SW480 (cell line): ENCODE measurements around the gene SHFL.

Source experiments
- DNase-seq: peaks from one replicate; pipeline ENCODE4 v3.0.0-alpha.2; 2016; ENCODE audit warnings: low spot score

Gene SHFL

DNA sequence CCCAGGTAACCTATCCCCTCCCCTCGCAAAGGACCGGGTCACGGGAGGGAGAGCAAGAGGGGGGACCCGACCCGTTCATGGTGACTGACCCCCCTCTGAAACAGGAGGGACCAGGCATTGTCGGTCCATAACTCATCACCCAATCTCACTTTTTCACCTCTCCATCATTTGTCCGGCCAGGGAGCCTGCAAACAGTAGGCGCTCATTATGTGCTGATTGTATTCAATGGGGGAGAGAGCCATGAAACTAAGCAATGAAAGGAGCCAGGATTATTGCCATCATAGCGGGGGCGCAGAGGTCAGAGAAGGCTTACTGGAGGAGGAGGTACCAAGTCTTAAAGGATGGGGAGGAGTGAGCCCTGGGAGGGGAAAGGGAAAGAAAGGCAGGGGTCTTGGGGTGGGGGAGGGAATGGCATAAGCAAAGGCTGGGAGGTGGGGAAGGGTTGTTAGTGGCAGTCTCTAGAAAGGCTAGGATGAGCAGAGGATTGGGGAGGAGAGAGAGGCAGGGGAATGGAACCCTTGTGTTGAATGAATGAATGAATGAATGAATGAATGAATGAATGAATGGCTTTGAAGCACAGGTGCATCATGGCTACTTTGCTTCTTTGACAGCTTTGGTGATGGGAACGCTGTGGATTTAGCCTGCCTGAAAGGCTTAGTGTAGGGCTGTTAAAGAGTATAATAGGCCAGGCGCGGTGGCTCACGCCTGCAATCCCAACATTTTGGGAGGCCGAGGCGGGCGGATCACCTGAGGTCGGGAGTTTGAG, 1.4 kb downstream of the SHFL start:
- no peak for DNase-seq

DNA sequence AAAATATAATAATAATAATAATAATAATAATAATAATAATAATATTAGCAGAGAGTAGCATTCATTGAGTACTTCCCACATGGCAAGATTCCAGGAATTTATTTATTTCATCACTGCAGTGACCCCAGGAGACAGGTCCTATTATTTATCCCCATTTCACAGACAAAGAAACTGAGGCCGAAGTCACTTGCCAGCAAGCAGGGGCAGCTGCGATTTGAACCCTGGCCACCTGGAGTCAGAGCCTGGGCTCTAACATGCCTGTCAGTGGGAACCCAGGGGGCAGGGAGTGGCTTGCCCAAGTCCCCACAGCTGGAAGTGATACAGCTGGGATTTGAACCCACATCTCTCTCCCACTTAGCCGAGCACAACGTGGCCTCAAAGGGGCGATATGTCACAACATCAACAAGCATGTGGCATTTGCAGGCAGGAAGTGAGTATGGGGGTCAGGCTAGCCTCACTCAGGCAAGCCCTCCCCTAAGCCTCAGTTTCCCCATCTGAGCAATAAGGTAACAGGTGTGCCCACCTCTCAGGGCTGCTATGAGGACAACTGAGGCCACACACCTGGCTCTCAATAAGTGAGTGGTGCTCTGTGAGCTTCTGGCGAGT, 2.9 kb downstream of the SHFL start:
- no peak for DNase-seq

DNA sequence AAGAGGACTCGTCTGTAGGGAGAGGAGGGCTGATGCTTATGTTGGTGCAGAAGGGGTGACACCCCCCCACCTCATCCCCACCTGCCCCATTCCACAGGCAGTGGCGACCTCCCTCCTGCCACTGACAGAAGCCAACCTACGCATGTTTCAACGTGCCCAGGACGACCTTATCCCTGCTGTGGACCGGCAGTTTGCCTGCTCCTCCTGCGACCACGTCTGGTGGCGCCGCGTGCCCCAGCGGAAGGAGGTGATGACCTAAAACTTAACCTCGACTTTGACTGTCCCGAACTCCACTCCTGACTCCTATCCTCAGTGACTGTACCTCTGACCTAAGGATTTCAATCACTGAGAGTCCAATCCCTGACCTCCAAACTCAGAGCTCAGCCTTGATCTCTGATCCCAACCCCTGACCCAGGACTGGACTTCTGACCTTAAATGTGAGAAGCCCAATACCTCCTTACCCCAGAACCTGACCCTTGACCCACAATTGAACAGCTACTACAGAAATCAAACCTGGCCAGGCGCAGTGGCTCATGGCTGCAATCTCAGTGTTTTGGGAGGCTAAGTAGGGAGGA, 3.8 kb downstream of the SHFL start:
- no peak for DNase-seq

DNA sequence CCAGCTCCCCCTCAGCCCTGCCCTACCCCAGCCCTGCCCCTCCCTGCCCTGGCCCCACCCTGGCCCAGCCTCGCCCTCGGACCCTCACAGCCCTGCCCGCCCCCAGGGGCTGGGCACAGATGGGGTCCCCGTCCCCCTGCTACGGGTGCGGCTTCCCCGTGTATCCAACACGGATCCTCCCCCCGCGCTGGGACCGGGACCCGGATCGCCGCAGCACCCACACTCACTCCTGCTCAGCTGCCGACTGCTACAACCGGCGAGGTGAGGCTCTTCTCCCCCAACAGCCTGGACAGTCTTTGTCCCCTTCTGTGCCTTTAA, 5.2 kb downstream of the SHFL start:
- no peak for DNase-seq

DNA sequence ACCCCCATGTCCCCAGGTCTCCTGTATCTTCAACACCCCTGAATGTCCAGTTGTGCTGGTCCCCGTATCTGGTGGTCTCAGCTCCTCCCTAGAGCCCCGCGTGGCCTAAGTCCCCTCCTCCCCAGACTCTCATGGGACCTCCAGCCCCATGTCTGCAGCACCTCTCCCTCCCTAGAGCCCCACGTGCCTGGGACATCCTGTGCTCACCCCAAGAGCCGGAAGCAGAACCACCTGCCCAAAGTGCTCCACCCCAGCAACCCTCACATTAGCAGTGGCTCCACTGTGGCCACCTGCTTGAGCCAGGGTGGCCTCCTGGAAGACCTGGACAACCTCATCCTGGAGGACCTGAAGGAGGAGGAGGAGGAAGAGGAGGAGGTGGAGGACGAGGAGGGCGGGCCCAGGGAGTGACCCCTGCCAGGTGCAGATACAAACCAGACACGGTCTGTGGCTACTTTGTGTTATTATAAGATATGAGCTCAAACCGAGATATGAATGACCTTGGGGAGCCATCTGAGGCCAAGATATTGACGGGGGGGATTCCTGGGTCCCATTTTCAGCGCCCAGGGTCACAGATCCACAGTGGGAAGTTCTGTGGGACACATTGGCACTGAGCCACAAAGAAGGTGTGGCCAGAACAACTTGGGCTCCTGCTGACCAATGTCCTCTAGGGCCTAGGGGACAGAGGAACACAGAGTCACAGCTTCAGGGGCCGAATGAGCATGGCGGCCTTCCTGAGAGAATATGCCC, 6.0 kb downstream of the SHFL start:
- no peak for DNase-seq

DNA sequence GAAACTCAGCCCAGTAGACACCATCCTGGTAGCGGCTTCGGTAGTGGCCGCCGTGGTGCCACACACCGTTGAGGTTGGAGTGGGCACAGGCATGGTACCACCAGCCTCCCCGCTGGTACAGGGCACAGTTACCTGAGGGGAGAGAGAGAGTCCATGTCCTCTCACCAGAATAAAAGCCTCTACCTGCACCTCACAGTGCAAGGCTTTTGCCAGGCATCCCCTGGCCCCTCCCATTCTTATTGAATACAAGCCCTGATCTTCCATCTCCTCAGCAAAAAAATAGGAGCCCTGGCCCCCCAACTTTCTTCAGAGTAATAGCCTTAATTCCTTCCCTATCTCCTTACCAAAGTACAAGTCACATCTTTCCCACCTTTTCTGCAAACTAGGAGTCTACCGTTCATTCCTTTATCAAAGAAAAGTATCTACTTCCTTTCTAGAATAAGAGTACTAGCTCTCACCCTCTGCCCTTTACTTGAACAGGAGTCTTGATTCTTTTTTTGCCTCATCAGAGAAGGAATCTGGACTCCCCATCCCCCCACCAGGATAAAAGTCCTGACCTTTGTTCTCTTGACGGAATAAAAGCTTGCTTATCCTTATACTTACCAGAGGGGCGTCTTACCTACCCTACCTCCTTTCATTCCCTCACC, 6.7 kb downstream of the SHFL start:
- no peak for DNase-seq

DNA sequence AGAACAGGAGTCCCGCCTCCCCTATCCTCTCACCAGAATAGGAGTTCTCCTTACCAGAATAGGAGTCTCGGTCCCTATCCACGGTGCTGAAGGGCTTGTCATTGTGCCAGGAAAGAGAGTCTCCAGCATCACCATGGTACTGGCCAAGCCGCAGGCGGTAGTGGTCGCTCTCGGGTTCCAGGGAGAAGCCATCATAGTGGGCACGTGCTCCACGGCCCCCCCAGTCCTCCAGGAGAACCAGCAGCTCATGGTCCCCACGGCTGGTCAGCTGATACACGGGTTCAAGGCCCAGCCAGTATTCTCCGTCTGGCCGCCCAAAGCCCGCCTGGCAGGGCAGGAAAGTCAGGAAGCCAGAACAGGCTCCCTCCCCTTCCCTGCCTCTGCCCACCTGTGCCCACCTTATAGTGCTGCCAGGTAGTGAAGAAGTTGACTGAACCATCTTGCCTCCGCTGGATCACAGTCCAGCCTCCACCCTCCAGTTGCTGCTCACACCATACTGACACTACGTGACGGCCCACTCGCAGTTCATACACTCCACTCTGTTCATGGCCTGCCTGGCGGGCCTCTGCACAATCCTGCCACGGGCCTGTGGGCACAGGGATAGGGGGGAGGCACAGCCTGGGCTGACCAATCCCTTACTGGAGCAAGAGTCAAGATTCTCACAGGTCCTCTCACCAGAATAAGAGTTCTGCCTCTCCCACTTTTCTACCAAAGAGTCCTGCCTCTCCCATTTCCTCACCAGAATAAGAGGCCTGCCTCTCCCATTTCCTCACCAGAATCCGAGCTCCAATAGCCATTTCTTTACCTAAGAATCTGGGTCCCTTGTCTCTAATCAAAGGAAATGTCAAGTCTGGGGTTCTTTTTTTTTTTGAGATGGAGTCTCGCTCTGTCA, 7.4 kb downstream of the SHFL start:
- no peak for DNase-seq

DNA sequence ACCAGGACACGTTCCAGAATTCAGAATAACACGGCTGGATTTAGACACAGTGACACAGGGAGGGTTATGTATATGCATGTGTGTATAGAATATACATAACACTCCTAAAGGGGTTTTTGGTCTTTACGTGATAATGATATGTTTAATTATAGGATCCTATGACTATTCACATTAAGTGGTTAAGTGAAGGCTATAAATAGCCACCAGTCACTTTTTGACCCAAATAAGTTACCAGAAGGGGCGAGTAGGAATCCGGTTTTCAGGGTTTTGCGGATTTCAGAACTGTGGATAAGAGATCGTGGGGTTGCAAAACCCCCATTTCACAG, 9.5 kb downstream of the SHFL start:
- DNase-seq, result no peak

DNA sequence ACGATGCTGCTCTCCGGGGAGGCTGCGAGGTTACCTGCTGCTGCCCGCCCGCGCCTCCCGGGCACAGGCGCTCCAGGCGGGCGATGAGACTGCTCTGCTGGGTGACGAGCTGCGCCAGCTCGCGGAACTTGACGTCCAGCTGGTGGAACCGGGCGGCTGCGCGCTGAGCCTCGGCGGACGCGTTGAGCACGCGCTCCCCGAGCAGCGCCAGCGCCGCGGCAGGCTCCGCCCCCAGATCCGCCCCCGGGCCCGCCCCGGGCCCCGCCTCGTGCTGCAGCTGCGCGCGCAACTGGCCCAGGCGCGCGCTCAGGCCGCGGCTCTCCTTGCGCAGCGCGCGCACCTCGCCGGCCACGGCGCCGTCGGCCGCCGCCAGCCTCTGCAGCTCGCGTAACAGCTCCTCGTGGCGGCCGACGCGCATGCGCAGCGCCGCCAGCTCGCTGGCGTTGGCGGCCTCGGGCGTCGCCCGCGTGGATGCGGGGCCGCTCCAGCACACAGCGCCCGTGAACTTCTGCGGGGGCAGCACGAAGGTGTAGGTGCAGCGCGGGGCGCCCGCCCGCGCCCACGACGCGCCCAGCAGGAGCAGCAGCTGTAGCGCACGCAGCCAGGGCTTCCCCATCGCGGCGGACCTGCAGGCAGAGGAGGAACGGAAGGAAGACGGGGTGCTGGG, 10.0 kb downstream of the SHFL start:
- DNase-seq, result peak; percentile 83

DNA sequence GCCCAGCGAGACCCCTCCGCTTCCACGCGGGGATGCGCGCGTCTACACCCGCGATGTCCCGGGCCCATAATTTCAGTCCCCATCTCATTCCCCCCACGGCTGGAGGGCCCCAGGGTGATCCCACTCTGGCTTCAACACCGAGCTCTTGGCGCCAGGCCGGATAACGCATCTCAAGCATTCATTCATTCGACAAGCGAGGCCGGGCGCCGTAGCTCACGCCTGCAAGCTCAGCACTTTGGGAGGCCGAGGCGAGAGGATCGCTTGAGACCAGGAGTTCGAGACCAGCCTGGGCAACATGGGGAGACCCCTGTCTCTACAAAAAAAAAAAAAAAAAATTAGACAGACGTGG, 10.5 kb downstream of the SHFL start:
- no peak for DNase-seq

DNA sequence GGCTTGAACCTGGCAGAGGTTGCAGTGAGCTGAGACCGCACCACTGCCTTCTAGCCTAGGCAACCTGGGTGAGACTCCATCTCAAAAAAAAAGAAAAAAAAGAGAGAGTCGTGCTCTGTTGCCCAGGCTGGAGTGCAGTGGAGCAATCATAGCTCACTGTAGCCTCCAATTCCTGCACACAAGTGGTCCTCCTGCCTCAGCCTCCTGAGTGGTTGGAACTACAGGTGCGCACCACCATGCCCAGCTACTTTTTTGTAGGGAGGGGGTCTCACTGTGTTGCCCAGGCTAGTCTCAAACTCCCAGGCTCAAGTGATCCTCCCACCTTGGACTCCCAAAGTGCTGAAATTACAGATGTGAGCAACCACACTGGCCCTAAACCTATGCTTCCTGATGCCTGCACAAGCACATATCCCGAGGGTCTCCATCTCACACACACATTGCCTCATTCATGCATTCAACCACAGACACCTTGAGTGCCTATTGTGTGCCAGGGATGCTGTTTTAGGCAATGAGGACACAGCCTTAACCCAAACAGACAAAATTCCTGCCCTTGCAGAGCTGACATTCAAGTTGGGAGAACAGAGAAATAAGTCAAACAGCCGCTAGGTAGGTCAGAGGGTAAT, 14.2 kb downstream of the SHFL start:
- no peak for DNase-seq

DNA sequence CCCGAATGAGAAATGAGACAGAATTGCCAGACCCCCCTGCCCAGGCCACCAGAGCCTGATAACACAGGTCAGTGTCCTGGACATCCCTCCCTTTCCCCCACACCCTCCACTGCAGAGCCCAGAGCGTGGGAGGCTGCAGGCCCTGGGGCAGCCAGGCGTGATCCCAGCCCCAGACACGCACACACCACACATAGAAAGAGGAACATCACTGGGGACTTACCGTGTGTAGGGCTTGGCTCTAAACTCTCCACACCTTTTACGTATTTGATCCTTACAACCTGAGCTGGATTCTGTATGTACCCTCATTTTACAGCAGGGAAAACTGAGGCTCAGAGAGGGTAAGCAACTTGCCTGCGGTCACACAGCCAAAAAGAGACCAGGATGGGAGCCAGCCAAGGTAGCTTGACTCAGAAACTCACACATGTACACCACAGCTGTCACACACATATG, 16.7 kb downstream of the SHFL start:
- no peak for DNase-seq

DNA sequence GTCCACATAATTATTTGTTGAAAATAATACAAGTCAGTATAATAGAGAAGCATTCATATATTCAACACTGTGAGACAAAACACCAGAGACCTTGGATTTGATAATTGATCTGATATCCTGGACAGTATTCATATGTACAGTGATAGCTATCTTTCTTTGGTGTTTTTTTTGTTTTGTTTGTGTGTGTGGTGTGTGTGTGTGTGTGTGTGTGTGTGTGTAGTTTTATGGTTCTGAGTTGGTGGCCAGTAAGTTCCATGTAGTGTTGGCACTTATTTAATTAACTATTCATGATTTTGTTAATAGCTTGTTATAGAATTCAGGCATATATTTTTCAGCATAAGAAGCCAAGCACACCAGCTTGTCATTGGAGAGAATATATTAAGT, 18.0 kb downstream of the SHFL start:
- no peak for DNase-seq

DNA sequence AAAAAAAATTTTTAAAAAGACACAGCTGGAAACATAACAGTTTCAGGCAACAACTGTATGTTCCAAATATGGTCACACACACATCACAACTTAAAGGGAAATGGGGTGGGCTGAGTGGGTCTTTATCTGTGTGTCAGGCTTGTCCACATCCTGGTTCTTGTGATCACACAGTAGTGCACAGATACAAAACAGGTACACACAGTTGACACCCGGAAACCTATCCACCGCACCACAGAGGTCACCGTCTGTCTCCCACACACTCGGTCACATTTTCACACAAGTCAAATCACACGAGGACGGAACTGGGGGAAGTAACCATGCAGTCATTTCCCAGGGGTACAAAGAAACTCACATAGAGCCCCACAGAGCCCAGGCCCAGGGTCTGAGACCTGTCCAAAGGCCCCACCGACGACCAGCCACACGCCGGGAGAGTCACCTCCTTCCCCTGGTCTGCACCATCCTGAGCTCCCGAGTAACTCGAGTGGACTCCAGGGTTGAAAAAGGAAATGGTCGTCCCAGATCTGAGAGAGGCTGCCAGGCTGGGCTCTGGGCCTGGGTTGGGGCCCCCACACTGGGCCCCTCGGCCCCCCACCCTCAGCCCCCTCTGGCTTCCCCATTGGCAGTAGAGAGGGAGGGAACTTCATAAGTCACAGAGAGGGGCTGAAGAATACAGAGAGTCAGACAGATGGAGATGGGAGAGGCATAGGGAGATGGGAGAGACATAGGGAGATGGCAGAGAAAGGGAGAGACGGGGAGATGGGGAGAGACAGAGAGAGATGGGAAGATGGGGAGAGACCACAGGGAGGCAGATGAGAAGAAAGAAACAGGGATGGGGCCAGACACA, 18.8 kb downstream of the SHFL start:
- DNase-seq, result no peak

DNA sequence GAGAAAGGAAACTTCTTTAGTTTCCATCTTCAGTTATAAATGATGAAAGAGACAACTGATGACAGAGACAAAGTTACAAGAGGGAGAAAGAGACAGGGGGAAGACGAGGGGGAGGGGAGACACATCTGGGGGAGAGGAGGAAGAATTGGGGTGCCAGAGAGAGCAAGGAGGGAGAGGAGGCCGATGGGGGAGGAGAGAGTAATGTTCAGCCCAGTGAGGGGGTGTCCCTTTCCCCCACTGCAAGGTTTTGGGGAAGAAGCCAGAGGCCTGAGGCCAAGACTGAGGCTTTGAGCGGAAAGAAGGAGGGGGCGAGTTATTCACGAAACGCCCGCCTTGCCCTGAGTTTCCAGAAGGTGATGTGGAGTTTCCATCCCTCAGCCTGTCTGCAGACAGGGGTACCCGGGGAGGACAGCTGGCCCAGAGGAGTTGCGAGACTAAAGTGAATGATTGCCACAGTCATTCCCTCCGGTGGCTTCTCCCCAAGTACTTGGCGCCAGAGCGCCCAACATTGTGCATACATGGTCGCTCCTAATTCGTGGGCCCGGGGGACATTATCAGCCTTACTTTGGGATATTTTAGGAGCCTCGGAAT, 19.5 kb downstream of the SHFL start:
- no peak for DNase-seq

DNA sequence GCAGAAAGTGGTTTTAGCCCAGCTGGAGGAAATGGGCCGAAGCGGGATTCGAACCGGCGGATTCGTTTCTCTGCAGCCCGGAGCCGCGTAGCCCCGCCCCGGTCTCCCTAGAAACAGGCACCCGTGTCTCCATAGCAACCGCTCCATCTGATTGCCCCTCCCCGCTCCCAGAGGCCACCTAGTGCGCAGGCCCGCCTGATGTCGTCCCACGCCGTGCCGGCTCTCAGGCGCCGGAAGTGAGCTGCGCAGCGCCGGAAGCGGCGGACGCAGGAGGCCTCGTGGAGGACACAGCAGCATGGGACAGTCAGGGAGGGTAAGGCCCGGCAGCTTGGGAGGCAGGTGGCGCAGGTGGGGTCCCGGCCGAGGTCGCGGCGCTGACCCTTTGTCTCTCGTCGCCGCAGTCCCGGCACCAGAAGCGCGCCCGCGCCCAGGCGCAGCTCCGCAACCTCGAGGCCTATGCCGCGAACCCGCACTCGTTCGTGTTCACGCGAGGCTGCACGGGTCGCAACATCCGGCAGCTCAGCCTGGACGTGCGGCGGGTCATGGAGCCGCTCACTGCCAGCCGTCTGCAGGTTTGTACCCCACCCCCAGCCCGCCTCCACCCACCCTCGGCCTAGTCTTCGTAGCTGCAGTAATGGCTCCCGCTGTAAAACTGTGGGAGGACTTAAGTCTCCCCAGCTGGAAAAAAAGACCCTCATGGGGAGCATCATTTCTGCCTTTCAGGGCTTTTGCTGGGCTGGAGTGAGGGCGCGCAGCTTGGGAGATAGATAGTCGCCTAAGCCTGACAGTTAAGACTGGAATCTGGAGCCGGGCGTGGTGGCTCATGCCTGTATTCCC, 20.2 kb downstream of the SHFL start, which contains the start of gene PPAN:
TSS of gene PPAN (plus strand) at position 263 of the 837 bp plus-strand sequence. CDS start at position 296, 33 bp downstream.
- DNase-seq, result peak; percentile 94

DNA sequence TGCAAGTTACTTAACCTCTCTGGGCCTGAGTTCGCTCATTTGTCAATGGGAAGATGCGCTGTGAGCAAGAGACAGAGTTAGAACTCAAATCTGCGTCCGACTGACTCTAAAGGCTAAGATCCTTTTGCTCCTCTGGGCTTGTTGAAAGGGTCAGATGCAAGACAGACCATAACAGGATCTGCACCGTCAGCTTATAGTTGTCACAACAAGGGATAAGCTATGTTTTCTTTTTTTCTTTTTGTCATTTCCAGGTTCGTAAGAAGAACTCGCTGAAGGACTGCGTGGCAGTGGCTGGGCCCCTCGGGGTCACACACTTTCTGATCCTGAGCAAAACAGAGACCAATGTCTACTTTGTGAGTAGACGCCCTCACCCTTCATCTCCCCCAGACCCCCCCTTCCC, 21.1 kb downstream of the SHFL start:
- no peak for DNase-seq

DNA sequence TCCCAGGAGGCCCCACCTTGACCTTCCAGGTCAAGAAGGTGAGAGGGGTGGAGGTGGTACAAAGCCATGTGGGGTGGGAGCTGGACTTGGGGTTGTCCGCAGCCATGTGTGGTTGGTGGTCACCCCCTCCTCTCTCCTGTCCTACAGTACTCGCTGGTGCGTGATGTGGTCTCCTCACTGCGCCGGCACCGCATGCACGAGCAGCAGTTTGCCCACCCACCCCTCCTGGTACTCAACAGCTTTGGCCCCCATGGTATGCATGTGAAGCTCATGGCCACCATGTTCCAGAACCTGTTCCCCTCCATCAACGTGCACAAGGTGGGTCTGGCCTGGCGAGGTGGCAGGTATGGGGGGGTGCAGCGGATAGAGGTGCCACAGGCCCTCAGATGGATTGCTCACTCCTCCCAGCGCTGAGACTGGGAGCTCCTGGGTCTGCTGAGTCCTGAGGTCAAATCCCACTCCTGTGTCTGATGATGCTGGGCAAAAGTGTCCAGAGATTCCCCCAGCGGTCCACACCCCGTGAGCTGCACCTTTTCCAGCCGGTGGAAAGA, 21.8 kb downstream of the SHFL start:
- no peak for DNase-seq
